Sigmoid colon (tissue), 4 donors: ENCODE results near the gene KRTAP4-6.

Experiments used
- CTCF ChIP-seq, 4 experiments: fragments of 450-650 bp in 3 of 4; fragments of 200-600 bp in 1 of 4; IDR thresholded peaks; one replicate each; pipeline ENCODE4 v1.5.1; 2016 to 2019; ENCODE audit warnings: antibody characterized with exemption in 4 of 4, mild to moderate bottlenecking in 3 of 4, moderate library complexity in 2 of 4
- EP300 ChIP-seq, 4 donors: sonication (generic); formaldehyde crosslinking; IDR thresholded peaks; one replicate each; pipeline ENCODE4 v1.6.1; 2017; ENCODE audit warnings: antibody characterized with exemption in 4 of 4
- POLR2A ChIP-seq, 2 donors: fragments of 450-650 bp; IDR thresholded peaks; one replicate each; pipeline ENCODE4 v1.6.1; 2016; ENCODE audit warnings: antibody characterized with exemption in 2 of 2, mild to moderate bottlenecking in 2 of 2, moderate library complexity in 2 of 2

DNA sequence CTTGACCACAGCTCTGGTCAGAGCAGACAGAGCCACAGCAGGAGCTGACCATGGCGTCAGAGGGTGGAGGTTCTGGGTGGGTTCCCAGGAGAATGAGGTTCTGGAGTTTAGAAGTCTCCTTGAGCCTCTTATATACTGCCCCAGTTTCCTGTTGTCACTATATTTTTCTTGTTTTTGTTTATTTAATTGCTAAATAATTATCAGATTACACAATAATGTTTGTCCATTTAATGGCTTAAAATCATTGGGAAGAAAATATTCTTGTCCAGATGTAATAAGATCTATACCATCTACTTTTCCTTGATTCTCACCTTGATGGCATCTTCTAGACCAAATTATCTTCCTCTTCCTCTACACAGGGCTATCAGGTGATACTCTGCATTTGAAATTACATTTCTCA, 27.8 kb upstream of the KRTAP4-6 start, which contains the start of gene KRTAP4-3:
- TF ChIP-seq CTCF (IDR thresholded peaks at IDR 0.05): no peak
- TF ChIP-seq POLR2A (IDR thresholded peaks at IDR 0.05): no peak
- no peak for TF ChIP-seq EP300 (IDR thresholded peaks at IDR 0.05)
